Endodermal cell (in vitro differentiated cells): Measurements from ENCODE around the gene TREH. TPM values are rescaled to one million over a fixed set of nuclear protein-coding genes. Genes with fewer than 3 reads are reported as not detected.

Experiments
- DNase-seq: peaks from one replicate; pipeline ENCODE4 v3.0.0-alpha.2; 2017
- H3K27ac ChIP-seq: 2 replicates; pipeline ENCODE4 v1.5.1; 2013; ENCODE audit warnings: mild to moderate bottlenecking, low read depth, low read length, moderate library complexity
- H3K27me3 ChIP-seq: 2 replicates; pipeline ENCODE4 v1.6.1; 2013; ENCODE audit warnings: mild to moderate bottlenecking, low read length, moderate library complexity; ENCODE audit not compliant: insufficient read depth, control insufficient read depth, poor library complexity, severe bottlenecking
- H3K36me3 ChIP-seq: 2 replicates; pipeline ENCODE4 v1.7.0; 2013; ENCODE audit warnings: mild to moderate bottlenecking, low read length, moderate library complexity; ENCODE audit not compliant: control insufficient read depth, insufficient read depth
- H3K4me1 ChIP-seq: one replicate; pipeline ENCODE4 v1.7.0; 2013; ENCODE audit warnings: low read length; ENCODE audit not compliant: control insufficient read depth, insufficient read depth
- H3K4me3 ChIP-seq: 2 replicates; pipeline ENCODE4 v1.5.1; 2013; ENCODE audit warnings: mild to moderate bottlenecking, low read length, moderate library complexity
- H3K9ac ChIP-seq: 2 replicates; pipeline ENCODE4 v1.6.1; 2013; ENCODE audit warnings: mild to moderate bottlenecking, low read length, moderate library complexity; ENCODE audit not compliant: poor library complexity, severe bottlenecking; ENCODE audit errors: extremely low read depth
- H3K9me3 ChIP-seq: 2 replicates; pipeline ENCODE4 v1.6.1; 2013; ENCODE audit warnings: mild to moderate bottlenecking, low read length, moderate library complexity; ENCODE audit not compliant: control insufficient read depth
- H3K27ac Mint-ChIP-seq: 2 replicates; pipeline ENCODE4 v1.8.0; 2020; ENCODE audit warnings: mixed read lengths
- H3K27me3 Mint-ChIP-seq: 2 replicates; pipeline ENCODE4 v1.8.0; 2021; ENCODE audit warnings: mild to moderate bottlenecking, mixed read lengths; ENCODE audit not compliant: insufficient read depth
- H3K36me3 Mint-ChIP-seq: 2 replicates; pipeline ENCODE4 v1.8.0; 2020; ENCODE audit warnings: low read depth, mixed read lengths
- H3K4me1 Mint-ChIP-seq: 2 replicates; pipeline ENCODE4 v1.8.0; 2020; ENCODE audit warnings: mixed read lengths
- H3K4me3 Mint-ChIP-seq: 2 replicates; pipeline ENCODE4 v1.8.0; 2020; ENCODE audit warnings: mild to moderate bottlenecking, moderate library complexity, mixed read lengths
- H3K9me3 Mint-ChIP-seq: 2 replicates; pipeline ENCODE4 v1.8.0; 2020; ENCODE audit warnings: mild to moderate bottlenecking, mixed read lengths
- CTCF ChIP-seq: fragments of 200-600 bp; sonication (generic); conservative IDR thresholded peaks from 2 replicates; pipeline ENCODE4 v1.5.0; 2021; ENCODE audit warnings: antibody characterized with exemption, mild to moderate bottlenecking
- WGBS, 2 experiments: methylation state at CpG; one replicate each; pipeline versions ENCODE4 v1.1.5 to v1.1.7; 2013; ENCODE audit warnings: missing lambda C conversion rate in 2 of 2, mixed read lengths in 1 of 2; ENCODE audit not compliant: insufficient coverage in 1 of 2, insufficient read length in 1 of 2; 5-methylcytosine and 5-hydroxymethylcytosine counted together
- total RNA-seq, 2 donors: library from RNA; stranded (reverse); fragmentation: NEBNext Ultra II Directional in 1 of 2; extraction: Animal tissue kit (Norgen Biotek cat#: 25700) in 1 of 2; gene quantifications; 2 replicates in 1 of 2; 3 replicates in 1 of 2; pipeline ENCODE4 v1.2.1, GENCODE V29; 2021

Gene TREH
- total RNA-seq, 2 donors from 2014 or later, result not detected

- Histone ChIP-seq H3K9ac (no peak overlapping the region), H3K36me3 (peaks cover 13% of the 10 kb centered on the region), H3K27me3 (no peaks in the 10 kb centered on the region), H3K9me3 (no peaks in the 10 kb centered on the region), H3K4me1 (no peaks in the 10 kb centered on the region), H3K27ac (peak overlapping the region; percentile 27), H3K4me3 (peak overlapping the region; percentile 83)
- H3K27ac Mint-ChIP-seq, result peak overlapping the region; percentile 48
- 74 to 75% methylated on average over 5 to 9 of the region's 9 CpGs for WGBS, 2 experiments
- H3K36me3 Mint-ChIP-seq, result peaks cover 6% of the 10 kb centered on the region
- no peak for DNase-seq
- H3K4me3 Mint-ChIP-seq, result peak overlapping the region; percentile 74
- no peaks in the 10 kb centered on the region for H3K9me3 Mint-ChIP-seq
- H3K27me3 Mint-ChIP-seq, result peaks cover 9% of the 10 kb centered on the region
- TF ChIP-seq CTCF, result no peak
- H3K4me1 Mint-ChIP-seq, result peaks cover 31% of the 10 kb centered on the region
These were observed 56.8 kb downstream of the TREH start for GRCh38 chr11:118622376-118623268.

GRCh38 chr11:118621784-118622375 lies 57.6 kb downstream of the TREH start:
- peaks cover 13% of the 10 kb centered on the region for H3K27me3 Mint-ChIP-seq
- Histone ChIP-seq H3K9me3 (no peaks in the 10 kb centered on the region), H3K4me3 (peak overlapping the region; percentile 83), H3K36me3 (peaks cover 9% of the 10 kb centered on the region), H3K4me1 (no peaks in the 10 kb centered on the region), H3K9ac (peak overlapping the region; percentile 52), H3K27me3 (no peaks in the 10 kb centered on the region), H3K27ac (peak overlapping the region; percentile 76)
- H3K4me3 Mint-ChIP-seq, result peak overlapping the region; percentile 74
- DNase-seq, result no peak
- H3K4me1 Mint-ChIP-seq, result peaks cover 32% of the 10 kb centered on the region
- no peaks in the 10 kb centered on the region for H3K9me3 Mint-ChIP-seq
- H3K36me3 Mint-ChIP-seq, result no peaks in the 10 kb centered on the region
- peak overlapping the region; percentile 5 for H3K27ac Mint-ChIP-seq
- 20 to 38% methylated on average over 1 to 3 of the region's 4 CpGs for WGBS, 2 experiments
- TF ChIP-seq CTCF, result no peak

GRCh38 chr11:118621071-118621783 lies 58.2 kb downstream of the TREH start:
- Histone ChIP-seq H3K4me3 (peak overlapping the region; percentile 83), H3K9me3 (no peaks in the 10 kb centered on the region), H3K36me3 (peaks cover 7% of the 10 kb centered on the region), H3K9ac (peak overlapping the region; percentile 52), H3K27ac (peak overlapping the region; percentile 76), H3K27me3 (no peaks in the 10 kb centered on the region), H3K4me1 (no peaks in the 10 kb centered on the region)
- Mint-ChIP-seq H3K4me1 (peaks cover 32% of the 10 kb centered on the region), H3K4me3 (peak overlapping the region; percentile 74), H3K27me3 (peaks cover 15% of the 10 kb centered on the region), H3K27ac (peak overlapping the region; percentile 88), H3K36me3 (no peaks in the 10 kb centered on the region), H3K9me3 (no peaks in the 10 kb centered on the region)
- 0 to 1% methylated on average over 7 to 36 of the region's 38 CpGs for WGBS, 2 experiments
- DNase-seq, result peak; percentile 97
- no peak for TF ChIP-seq CTCF
